Measurements from ENCODE around the gene ABCA1.
A peak's percentile ranks its signal among the peaks of the same experiment; 100 is the strongest.

The ABCA1 gene

GRCh38 chr9:104868303-104868686 is 59.7 kb downstream of the ABCA1 start:
- Histone ChIP-seq H3K36me3 (replicated peaks; ENCODE audit: low read depth, low read length) (no peaks in the 10 kb centered on the region), H4K20me1 (ENCODE audit: insufficient read depth, low read length) (no peaks in the 10 kb centered on the region), H3K4me3 (ENCODE audit: low read length) (0 out of 2 replicates have a peak overlapping the region, but pooled peaks have one; percentile 24), H3K79me2 (ENCODE audit: low read length) (no peaks in the 10 kb centered on the region), H3K9ac (ENCODE audit: low read length) (0 out of 2 replicates have a peak overlapping the region, but pooled peaks have one; percentile 2), H3K27ac (ENCODE audit: low read length) (no peak overlapping the region), H3K4me1 (ENCODE audit: low read length) (peaks cover 21% of the 10 kb centered on the region), H2AFZ (ENCODE audit: low read depth, low read length) (peak overlapping the region; percentile 47; the same call in 1 of the 2 replicates), H3K4me2 (ENCODE audit: low read length) (peak overlapping the region; percentile 61), H3K27me3 (ENCODE audit: low read depth, low read length) (0 out of 2 replicates have a peak, but pooled peaks cover 3% of the 10 kb centered on the region), H3K9me3 (ENCODE audit: insufficient read depth, low read length) (no peaks in the 10 kb centered on the region)
- no peak for TF ChIP-seq EZH2phosphoT487 (IDR thresholded peaks at IDR 0.05; ENCODE audit: low read depth)
- no peak for TF ChIP-seq CTCF (IDR thresholded peaks at IDR 0.05; ENCODE audit: low read depth, low read length)

- Histone ChIP-seq H3K27me3 (ENCODE audit: low read depth, low read length) (0 out of 2 replicates have a peak, but pooled peaks cover 3% of the 10 kb centered on the region), H3K9ac (ENCODE audit: low read length) (no peak overlapping the region), H3K4me3 (ENCODE audit: low read length) (no peak overlapping the region), H4K20me1 (ENCODE audit: insufficient read depth, low read length) (no peaks in the 10 kb centered on the region), H3K9me3 (ENCODE audit: insufficient read depth, low read length) (no peaks in the 10 kb centered on the region), H3K36me3 (replicated peaks; ENCODE audit: low read depth, low read length) (no peaks in the 10 kb centered on the region), H3K27ac (ENCODE audit: low read length) (no peak overlapping the region), H2AFZ (ENCODE audit: low read depth, low read length) (no peak overlapping the region), H3K4me2 (ENCODE audit: low read length) (no peak overlapping the region), H3K4me1 (ENCODE audit: low read length) (peaks cover 27% of the 10 kb centered on the region), H3K79me2 (ENCODE audit: low read length) (no peaks in the 10 kb centered on the region)
- TF ChIP-seq CTCF (IDR thresholded peaks at IDR 0.05; ENCODE audit: low read depth, low read length) (no peak), EZH2phosphoT487 (IDR thresholded peaks at IDR 0.05; ENCODE audit: low read depth) (no peak)
Measured at GRCh38 chr9:104866191-104866590, 61.8 kb downstream of the ABCA1 start.

GRCh38 chr9:104864675-104865104 is 63.3 kb downstream of the ABCA1 start:
- no peak overlapping the region for H3K4me3 ChIP-seq (ENCODE audit: low read length)
- H3K36me3 ChIP-seq (replicated peaks; ENCODE audit: low read depth, low read length): no peaks in the 10 kb centered on the region
- H2AFZ ChIP-seq (ENCODE audit: low read depth, low read length): no peak overlapping the region
- H3K4me2 ChIP-seq (ENCODE audit: low read length): no peak overlapping the region
- H4K20me1 ChIP-seq (ENCODE audit: insufficient read depth, low read length): no peaks in the 10 kb centered on the region
- no peaks in the 10 kb centered on the region for H3K9me3 ChIP-seq (ENCODE audit: insufficient read depth, low read length)
- TF ChIP-seq EZH2phosphoT487 (IDR thresholded peaks at IDR 0.05; ENCODE audit: low read depth) (no peak), CTCF (IDR thresholded peaks at IDR 0.05; ENCODE audit: low read depth, low read length) (no peak)
- peaks cover 38% of the 10 kb centered on the region for H3K4me1 ChIP-seq (ENCODE audit: low read length)
- 0 out of 2 replicates have a peak, but pooled peaks cover 3% of the 10 kb centered on the region for H3K27me3 ChIP-seq (ENCODE audit: low read depth, low read length)
- no peak overlapping the region for H3K27ac ChIP-seq (ENCODE audit: low read length)
- H3K79me2 ChIP-seq (ENCODE audit: low read length): no peaks in the 10 kb centered on the region
- H3K9ac ChIP-seq (ENCODE audit: low read length): no peak overlapping the region

GRCh38 chr9:104863180-104863883 is 64.6 kb downstream of the ABCA1 start:
- Histone ChIP-seq H3K4me2 (ENCODE audit: low read length) (peak overlapping the region; percentile 24; the same call in 1 of the 2 replicates), H3K79me2 (ENCODE audit: low read length) (no peaks in the 10 kb centered on the region), H3K36me3 (replicated peaks; ENCODE audit: low read depth, low read length) (no peaks in the 10 kb centered on the region), H3K9ac (ENCODE audit: low read length) (no peak overlapping the region), H3K4me1 (ENCODE audit: low read length) (peaks cover 24% of the 10 kb centered on the region), H3K27me3 (ENCODE audit: low read depth, low read length) (0 out of 2 replicates have a peak, but pooled peaks cover 3% of the 10 kb centered on the region), H4K20me1 (ENCODE audit: insufficient read depth, low read length) (no peaks in the 10 kb centered on the region), H3K27ac (ENCODE audit: low read length) (no peak overlapping the region), H3K9me3 (ENCODE audit: insufficient read depth, low read length) (no peaks in the 10 kb centered on the region), H2AFZ (ENCODE audit: low read depth, low read length) (no peak overlapping the region), H3K4me3 (ENCODE audit: low read length) (no peak overlapping the region)
- TF ChIP-seq EZH2phosphoT487 (IDR thresholded peaks at IDR 0.05; ENCODE audit: low read depth) (no peak), CTCF (IDR thresholded peaks at IDR 0.05; ENCODE audit: low read depth, low read length) (peak; percentile 94)

All from OCI-LY3 (cell line).